Measurements from ENCODE around the gene KIR2DL1. TPM values are rescaled to one million over a fixed set of nuclear protein-coding genes. Genes with fewer than 3 reads are reported as not detected.
"Not testable (repeated sequence)": the region's sequence is repeated elsewhere in the genome, so short reads cannot be mapped to it uniquely, and the experiment has no call there.

The KIR2DL1 gene
- total RNA-seq (2014; rRNA removed; shearing (Covaris generic)): not detected in 2 replicates

DNA sequence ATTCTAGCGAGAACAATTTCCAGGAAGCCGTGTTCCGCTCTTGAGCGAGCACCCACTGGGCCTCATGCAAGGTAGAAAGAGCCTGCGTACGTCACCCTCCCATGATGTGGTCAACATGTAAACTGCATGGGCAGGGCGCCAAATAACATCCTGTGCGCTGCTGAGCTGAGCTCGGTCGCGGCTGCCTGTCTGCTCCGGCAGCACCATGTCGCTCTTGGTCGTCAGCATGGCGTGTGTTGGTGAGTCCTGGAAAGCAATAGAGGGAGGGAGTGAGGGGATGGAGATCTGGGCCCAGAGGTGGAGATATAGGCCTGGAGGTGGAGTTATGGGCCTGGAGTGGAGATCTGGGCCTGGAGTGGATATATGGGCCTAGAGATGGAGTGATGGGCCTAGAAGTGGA, at the start of gene KIR2DL1:
KIR2DL1 (plus strand) TSS at position 148 of the 400 bp plus-strand sequence; CDS start at position 206, 58 bp downstream.
- H3K27ac ChIP-seq: peak within 1 kb of the TSS; percentile 70
- H3K4me3 ChIP-seq; H3K9me3 ChIP-seq (replicated peaks); H3K36me3 ChIP-seq; H3K27me3 ChIP-seq (replicated peaks); DNase-seq (ENCODE audit: low read depth in 1 of 2, low spot score in 2 of 2): not testable (repeated sequence)
- H3K4me1 ChIP-seq (replicated peaks): peaks cover 14% of the 10 kb centered on the region

DNA sequence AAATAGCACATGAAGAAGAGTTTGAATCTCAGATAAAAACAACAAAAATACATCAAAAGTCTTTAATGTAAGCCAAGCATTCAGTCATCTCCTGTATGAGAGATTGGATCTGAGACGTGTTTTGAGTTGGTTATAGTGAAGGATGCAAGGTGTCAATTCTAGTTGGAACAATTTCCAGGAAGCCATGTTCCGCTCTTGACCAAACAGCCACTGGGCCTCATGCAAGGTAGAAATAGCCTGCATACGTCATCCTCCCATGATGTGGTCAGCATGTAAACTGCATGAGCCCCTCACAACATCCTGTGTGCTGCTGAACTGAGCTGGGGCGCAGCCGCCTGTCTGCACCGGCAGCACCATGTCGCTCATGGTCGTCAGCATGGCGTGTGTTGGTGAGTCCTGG, 45.5 kb upstream of the KIR2DL1 start, which contains the start of gene KIR3DL3:
KIR3DL3 (plus strand) TSS at position 301 of the 400 bp plus-strand sequence; CDS start at position 356, 55 bp downstream.
- H3K4me3 ChIP-seq: no peak within 1 kb of the TSS
- no peak within 1 kb of the TSS for H3K27ac ChIP-seq
- peak in 1 of 2 experiments; percentile 11 for DNase-seq (ENCODE audit: low read depth in 1 of 2, low spot score in 2 of 2)
- no peaks in the 10 kb centered on the region for H3K4me1 ChIP-seq (replicated peaks)
- no peaks in the 10 kb centered on the region for H3K36me3 ChIP-seq
- H3K27me3 ChIP-seq (replicated peaks): no peaks in the 10 kb centered on the region; the same call in 1 of the 2 replicates
- H3K9me3 ChIP-seq (replicated peaks): peaks cover 3% of the 10 kb centered on the region; the same call in 1 of the 2 replicates

DNA sequence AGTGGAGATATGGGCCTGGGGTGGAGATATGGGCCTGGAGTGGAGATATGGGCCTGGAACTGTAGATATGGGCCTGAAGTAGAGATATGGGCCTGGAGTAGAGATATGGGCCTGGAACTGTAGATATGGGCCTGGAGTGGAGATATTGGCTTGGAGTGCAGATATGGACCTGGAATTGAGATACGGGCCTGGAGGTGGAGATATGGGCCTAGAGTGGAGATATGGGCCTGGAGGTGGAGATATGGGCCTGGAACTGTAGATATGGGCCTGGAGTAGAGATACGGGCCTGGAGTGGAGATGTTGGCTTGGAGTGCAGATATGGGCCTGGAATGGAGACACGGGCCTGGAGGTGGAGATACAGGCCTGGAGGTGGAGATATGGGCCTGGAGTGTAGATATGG, 44.9 kb upstream of the KIR2DL1 start:
- no peaks in the 10 kb centered on the region; the same call in 1 of the 2 replicates for H3K27me3 ChIP-seq (replicated peaks)
- no peak overlapping the region for H3K27ac ChIP-seq
- 0 out of 2 replicates have a peak, but pooled peaks cover 3% of the 10 kb centered on the region for H3K9me3 ChIP-seq (replicated peaks)
- peak in 1 of 2 experiments; percentile 7 for DNase-seq (ENCODE audit: low read depth in 1 of 2, low spot score in 2 of 2)
- H3K36me3 ChIP-seq: no peaks in the 10 kb centered on the region
- no peak overlapping the region for H3K4me3 ChIP-seq
- no peaks in the 10 kb centered on the region for H3K4me1 ChIP-seq (replicated peaks)

DNA sequence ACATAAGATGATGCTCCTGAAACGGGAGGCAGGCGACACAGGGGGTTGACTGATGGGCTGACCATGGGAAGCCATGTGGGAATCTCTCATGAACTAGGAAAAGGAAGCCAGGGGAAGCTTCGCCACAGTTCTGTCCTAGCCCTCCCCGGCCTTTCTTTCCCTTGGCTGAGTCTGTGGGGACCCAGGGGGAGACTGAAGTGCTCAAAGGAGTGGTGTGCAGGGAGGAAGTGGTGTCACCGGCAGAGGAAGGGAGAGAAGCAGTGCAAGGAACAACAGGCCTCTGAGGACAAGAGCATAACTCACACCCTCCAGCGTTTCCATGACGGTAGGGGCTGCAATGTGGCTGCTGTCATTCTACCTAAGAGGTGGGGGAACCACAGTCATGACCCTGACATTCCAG, 44.3 kb upstream of the KIR2DL1 start:
- H3K9me3 ChIP-seq (replicated peaks): 0 out of 2 replicates have a peak, but pooled peaks cover 3% of the 10 kb centered on the region
- no peak overlapping the region for H3K27ac ChIP-seq
- H3K27me3 ChIP-seq (replicated peaks): no peaks in the 10 kb centered on the region; the same call in 1 of the 2 replicates
- no peaks in the 10 kb centered on the region for H3K36me3 ChIP-seq
- H3K4me3 ChIP-seq: no peak overlapping the region
- no peaks in the 10 kb centered on the region for H3K4me1 ChIP-seq (replicated peaks)
- peak in 1 of 2 experiments; percentile 13 for DNase-seq (ENCODE audit: low read depth in 1 of 2, low spot score in 2 of 2)

DNA sequence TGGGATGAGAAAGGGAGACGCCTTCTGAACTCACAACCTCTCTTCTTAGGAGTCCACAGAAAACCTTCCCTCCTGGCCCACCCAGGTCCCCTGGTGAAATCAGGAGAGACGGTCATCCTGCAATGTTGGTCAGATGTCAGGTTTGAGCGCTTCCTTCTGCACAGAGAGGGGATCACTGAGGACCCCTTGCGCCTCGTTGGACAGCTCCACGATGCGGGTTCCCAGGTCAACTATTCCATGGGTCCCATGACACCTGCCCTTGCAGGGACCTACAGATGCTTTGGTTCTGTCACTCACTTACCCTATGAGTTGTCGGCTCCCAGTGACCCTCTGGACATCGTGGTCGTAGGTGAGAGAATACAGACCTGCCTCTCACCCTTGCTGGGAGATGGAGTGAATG, 42.0 kb upstream of the KIR2DL1 start:
- Histone ChIP-seq H3K4me1 (replicated peaks) (no peaks in the 10 kb centered on the region), H3K4me3 (no peak overlapping the region), H3K27ac (no peak overlapping the region), H3K27me3 (replicated peaks) (no peaks in the 10 kb centered on the region; the same call in 1 of the 2 replicates), H3K9me3 (replicated peaks) (no peaks in the 10 kb centered on the region), H3K36me3 (no peaks in the 10 kb centered on the region)
- no peak for DNase-seq (ENCODE audit: low read depth in 1 of 2, low spot score in 2 of 2)

DNA sequence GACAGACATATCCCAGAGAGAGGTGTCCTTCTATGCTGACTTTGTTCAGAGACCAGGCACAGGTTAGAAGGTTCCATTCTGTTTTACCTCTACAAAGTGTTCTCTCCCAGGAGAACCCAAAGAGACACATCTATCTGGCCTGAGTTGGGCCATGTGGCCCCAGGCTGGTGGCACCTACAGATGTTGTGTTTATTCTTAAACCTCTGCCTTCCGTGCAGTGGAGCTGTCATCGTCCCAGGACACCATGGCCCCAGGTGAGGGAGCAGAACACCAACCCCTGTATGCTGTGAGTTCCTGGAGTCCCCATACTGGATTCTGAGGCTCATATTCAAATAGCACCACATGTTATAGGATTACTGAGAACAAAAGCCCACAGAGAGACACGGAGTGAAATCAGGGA, 41.4 kb upstream of the KIR2DL1 start:
- Histone ChIP-seq H3K4me1 (replicated peaks) (no peaks in the 10 kb centered on the region), H3K27me3 (replicated peaks) (no peaks in the 10 kb centered on the region; the same call in 1 of the 2 replicates), H3K4me3 (no peak overlapping the region), H3K27ac (no peak overlapping the region), H3K9me3 (replicated peaks) (no peaks in the 10 kb centered on the region), H3K36me3 (no peaks in the 10 kb centered on the region)
- DNase-seq (ENCODE audit: low read depth in 1 of 2, low spot score in 2 of 2): no peak

DNA sequence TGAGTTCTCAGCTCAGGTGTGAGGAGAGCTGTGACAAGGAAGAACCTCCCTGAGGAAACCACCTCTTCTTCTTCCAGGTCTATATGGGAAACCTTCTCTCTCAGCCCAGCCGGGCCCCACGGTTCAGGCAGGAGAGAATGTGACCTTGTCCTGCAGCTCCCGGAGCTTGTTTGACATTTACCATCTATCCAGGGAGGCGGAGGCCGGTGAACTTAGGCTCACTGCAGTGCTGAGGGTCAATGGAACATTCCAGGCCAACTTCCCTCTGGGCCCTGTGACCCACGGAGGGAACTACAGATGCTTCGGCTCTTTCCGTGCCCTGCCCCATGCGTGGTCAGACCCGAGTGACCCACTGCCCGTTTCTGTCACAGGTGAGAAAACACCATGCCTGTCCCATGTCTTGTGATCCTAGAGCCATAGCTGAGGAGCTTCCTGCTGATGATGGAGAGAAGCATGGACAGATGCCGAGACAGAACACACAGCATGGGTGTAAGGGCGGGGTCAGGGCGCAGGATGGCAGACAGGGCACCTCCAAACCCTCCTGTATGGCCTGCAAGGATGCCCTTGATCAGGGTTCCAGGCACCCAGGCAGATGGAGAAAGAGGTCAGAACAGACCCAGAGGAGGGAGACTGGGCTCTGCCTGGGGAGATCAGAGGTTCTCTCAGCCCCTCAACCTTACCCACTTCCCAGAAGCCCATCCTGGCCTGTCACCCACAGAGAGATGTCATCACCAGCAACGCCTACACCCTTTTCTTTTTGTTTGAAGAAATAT, 40.0 kb upstream of the KIR2DL1 start:
- Histone ChIP-seq H3K27me3 (replicated peaks) (no peaks in the 10 kb centered on the region), H3K4me3 (no peak overlapping the region), H3K36me3 (no peaks in the 10 kb centered on the region), H3K27ac (no peak overlapping the region), H3K4me1 (replicated peaks) (no peaks in the 10 kb centered on the region), H3K9me3 (replicated peaks) (no peaks in the 10 kb centered on the region)
- DNase-seq (ENCODE audit: low read depth in 1 of 2, low spot score in 2 of 2): no peak

DNA sequence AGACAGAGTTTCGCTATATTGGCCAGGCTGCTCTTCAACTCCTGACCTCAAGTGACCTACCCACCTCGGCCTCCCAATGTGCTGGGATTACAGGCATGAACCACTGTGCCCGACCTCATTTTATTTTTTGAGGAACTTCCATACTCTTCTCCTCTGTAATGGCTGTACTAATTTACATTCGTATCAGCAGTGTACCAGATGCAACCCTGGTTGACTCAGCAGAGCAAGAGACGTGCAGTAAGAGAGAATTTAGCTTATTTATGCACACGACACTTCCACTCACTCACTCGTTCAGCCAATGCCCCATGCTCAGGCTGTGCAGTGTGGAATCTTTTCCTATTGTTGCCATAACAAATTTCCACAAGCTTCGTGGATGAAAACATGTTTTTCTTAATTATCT, 38.4 kb upstream of the KIR2DL1 start:
- no peak overlapping the region for H3K4me3 ChIP-seq
- DNase-seq (ENCODE audit: low read depth in 1 of 2, low spot score in 2 of 2): no peak
- H3K4me1 ChIP-seq (replicated peaks): no peaks in the 10 kb centered on the region
- no peaks in the 10 kb centered on the region for H3K27me3 ChIP-seq (replicated peaks)
- H3K9me3 ChIP-seq (replicated peaks): no peaks in the 10 kb centered on the region
- no peak overlapping the region for H3K27ac ChIP-seq
- no peaks in the 10 kb centered on the region for H3K36me3 ChIP-seq

DNA sequence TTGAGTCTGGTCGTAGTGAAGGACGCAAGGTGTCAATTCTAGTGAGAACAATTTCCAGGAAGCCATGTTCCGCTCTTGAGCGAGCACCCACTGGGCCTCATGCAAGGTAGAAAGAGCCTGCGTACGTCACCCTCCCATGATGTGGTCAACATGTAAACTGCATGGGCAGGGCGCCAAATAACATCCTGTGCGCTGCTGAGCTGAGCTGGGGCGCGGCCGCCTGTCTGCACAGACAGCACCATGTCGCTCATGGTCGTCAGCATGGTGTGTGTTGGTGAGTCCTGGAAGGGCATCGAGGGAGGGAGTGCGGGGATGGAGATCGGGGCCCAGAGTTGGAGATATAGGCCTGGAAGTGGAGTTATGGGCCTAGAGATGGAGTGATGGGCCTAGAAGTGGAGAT, 31.3 kb upstream of the KIR2DL1 start, which contains the start of gene KIR2DL3:
KIR2DL3 (plus strand) TSS at position 208 of the 400 bp plus-strand sequence; CDS start at position 241, 33 bp downstream.
- H3K9me3 ChIP-seq (replicated peaks); H3K36me3 ChIP-seq; DNase-seq (ENCODE audit: low read depth in 1 of 2, low spot score in 2 of 2); H3K4me1 ChIP-seq (replicated peaks); H3K27ac ChIP-seq; H3K4me3 ChIP-seq; H3K27me3 ChIP-seq (replicated peaks): not testable (repeated sequence)

DNA sequence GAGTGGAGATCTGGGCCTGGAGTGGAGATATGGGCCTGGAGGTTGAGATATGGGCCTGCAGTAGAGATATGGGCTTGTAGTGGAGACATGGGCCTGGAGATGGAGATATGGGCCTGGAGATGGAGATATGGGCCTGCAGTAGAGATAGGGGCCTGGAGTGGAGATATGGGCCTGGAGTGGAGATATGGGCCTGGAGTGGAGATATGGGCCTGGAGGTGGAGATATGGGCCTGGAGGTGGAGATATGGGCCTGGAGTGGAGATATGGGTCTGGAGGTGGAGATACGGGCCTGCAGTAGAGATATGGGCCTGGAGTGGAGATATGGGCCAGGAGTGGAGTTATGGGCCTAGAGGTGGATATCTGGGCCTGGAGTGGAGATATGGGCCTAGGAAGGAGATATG, 30.9 kb upstream of the KIR2DL1 start:
- no peaks in the 10 kb centered on the region for H3K4me1 ChIP-seq (replicated peaks)
- H3K27me3 ChIP-seq (replicated peaks): no peaks in the 10 kb centered on the region
- H3K27ac ChIP-seq: no peak overlapping the region
- no peaks in the 10 kb centered on the region for H3K36me3 ChIP-seq
- no peak overlapping the region for H3K4me3 ChIP-seq
- no peaks in the 10 kb centered on the region for H3K9me3 ChIP-seq (replicated peaks)
- DNase-seq (ENCODE audit: low read depth in 1 of 2, low spot score in 2 of 2): no peak

DNA sequence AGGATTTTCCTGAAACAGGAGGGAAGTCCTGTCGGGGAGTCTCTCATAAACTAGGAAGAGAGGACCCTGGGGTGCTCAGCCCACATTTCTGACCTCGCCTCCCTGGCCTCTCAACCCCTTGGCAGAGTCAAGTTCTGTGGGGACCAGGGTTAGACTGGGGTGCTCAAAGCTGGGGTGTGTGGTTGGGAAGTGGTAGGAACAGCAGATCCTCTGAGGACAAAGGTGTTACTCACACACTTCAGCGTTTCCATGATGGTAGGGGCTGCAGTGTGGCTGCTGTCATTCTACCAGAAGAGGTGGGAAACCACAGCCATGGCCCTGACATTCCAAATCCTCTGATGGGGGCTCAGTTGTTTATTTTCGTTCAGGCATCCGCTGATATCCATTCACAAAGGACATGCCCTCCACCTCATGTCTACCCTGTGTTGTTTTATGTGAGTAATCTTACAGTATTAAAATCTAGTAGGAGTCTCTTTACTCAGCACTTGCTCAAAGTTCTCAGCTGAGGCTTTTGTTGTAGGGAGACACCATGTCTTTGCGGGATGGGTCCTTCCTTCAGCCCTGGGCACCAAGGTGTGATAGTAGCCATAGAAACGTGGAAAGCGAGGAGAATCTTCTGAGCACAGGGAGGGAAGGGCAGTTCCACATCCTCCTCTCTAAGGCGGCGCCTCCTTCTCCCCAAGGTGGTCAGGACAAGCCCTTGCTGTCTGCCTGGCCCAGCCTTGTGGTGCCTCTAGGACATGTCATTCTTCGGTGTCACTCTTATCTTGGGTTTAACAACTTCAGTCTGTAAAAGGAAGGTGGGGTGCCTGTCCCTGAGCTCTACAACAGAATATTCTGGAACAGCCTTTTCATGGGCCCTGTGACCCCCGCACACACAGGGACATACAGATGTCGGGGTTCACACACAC, 29.8 kb upstream of the KIR2DL1 start:
- peak in 1 of 2 experiments; percentile 44 for DNase-seq (ENCODE audit: low read depth in 1 of 2, low spot score in 2 of 2)
- Histone ChIP-seq H3K4me3 (no peak overlapping the region), H3K27ac (no peak overlapping the region), H3K9me3 (replicated peaks) (no peaks in the 10 kb centered on the region), H3K36me3 (no peaks in the 10 kb centered on the region), H3K27me3 (replicated peaks) (no peaks in the 10 kb centered on the region), H3K4me1 (replicated peaks) (no peaks in the 10 kb centered on the region)

DNA sequence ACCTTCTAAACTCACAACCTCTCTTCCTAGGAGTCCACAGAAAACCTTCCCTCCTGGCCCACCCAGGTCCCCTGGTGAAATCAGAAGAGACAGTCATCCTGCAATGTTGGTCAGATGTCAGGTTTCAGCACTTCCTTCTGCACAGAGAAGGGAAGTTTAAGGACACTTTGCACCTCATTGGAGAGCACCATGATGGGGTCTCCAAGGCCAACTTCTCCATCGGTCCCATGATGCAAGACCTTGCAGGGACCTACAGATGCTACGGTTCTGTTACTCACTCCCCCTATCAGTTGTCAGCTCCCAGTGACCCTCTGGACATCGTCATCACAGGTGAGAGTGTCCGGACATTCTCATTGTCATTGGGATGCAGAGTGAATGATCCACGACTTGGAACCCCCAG, 27.6 kb upstream of the KIR2DL1 start:
- not testable (repeated sequence) for DNase-seq (ENCODE audit: low read depth in 1 of 2, low spot score in 2 of 2); H3K27ac ChIP-seq; H3K36me3 ChIP-seq; H3K9me3 ChIP-seq (replicated peaks); H3K27me3 ChIP-seq (replicated peaks); H3K4me3 ChIP-seq; H3K4me1 ChIP-seq (replicated peaks)

DNA sequence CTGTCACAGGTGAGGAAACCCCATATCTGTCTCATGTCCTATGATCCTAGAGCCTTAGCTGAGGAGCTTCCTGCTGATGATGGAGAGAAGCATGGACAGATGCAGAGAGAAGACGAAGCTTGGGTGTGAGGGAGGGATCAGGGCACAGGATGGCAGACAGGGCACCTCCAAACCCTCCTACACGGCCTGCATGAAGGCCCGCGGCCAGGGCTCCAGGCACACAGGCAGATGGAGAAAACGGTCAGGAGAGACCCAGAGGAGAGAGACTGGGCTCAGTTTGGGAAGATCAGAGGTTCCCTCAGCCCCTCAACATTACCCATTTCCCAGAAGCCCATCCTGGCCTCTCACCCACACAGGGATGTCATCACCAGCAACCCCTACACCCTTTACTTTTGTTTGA, 25.5 kb upstream of the KIR2DL1 start:
- H3K4me1 ChIP-seq (replicated peaks); H3K36me3 ChIP-seq; H3K4me3 ChIP-seq; H3K27me3 ChIP-seq (replicated peaks); H3K9me3 ChIP-seq (replicated peaks); H3K27ac ChIP-seq; DNase-seq (ENCODE audit: low read depth in 1 of 2, low spot score in 2 of 2): not testable (repeated sequence)

Data from SJSA1 (cell line).